GM12874 (cell line): ENCODE measurements around the gene GSDME.

ENCODE experiments used
- CTCF ChIP-seq: IDR thresholded peaks from 2 replicates; pipeline ENCODE4 v1.5.1; 2011; ENCODE audit warnings: low read depth, mild to moderate bottlenecking, control low read depth, low read length, moderate library complexity; ENCODE audit not compliant: insufficient read depth

The GSDME gene

GRCh38 chr7:24784277-24784676 is 27.0 kb upstream of the GSDME start:
- no peak for TF ChIP-seq CTCF

- TF ChIP-seq CTCF = no peak
These were observed 26.4 kb upstream of the GSDME start for GRCh38 chr7:24783698-24784097.

- TF ChIP-seq CTCF = no peak
These were observed 23.8 kb upstream of the GSDME start for GRCh38 chr7:24781106-24781505.

- no peak for TF ChIP-seq CTCF
These were observed 22.0 kb upstream of the GSDME start for GRCh38 chr7:24779283-24779655.

GRCh38 chr7:24778543-24779282 is 21.4 kb upstream of the GSDME start:
- no peak for TF ChIP-seq CTCF

- TF ChIP-seq CTCF = no peak
These were observed 20.5 kb upstream of the GSDME start for GRCh38 chr7:24777806-24778205.

- no peak for TF ChIP-seq CTCF
These were observed 16.4 kb upstream of the GSDME start for GRCh38 chr7:24773646-24774045.
